ENCODE data around the gene MGAT3.

The MGAT3 gene

GRCh38 chr22:39463931-39464390, 7.1 kb downstream of the MGAT3 start:
- no peaks in the 10 kb centered on the region; the same call in 1 of the 2 replicates for H3K4me1 ChIP-seq
- no peaks in the 10 kb centered on the region for H3K36me3 ChIP-seq
- no peaks in the 10 kb centered on the region for H3K27me3 ChIP-seq
- no peak for DNase-seq
- H3K9me3 ChIP-seq, result no peaks in the 10 kb centered on the region
- no peak overlapping the region for H3K4me3 ChIP-seq (ENCODE audit: low read depth, low read length)
- TF ChIP-seq, protein P1, sequence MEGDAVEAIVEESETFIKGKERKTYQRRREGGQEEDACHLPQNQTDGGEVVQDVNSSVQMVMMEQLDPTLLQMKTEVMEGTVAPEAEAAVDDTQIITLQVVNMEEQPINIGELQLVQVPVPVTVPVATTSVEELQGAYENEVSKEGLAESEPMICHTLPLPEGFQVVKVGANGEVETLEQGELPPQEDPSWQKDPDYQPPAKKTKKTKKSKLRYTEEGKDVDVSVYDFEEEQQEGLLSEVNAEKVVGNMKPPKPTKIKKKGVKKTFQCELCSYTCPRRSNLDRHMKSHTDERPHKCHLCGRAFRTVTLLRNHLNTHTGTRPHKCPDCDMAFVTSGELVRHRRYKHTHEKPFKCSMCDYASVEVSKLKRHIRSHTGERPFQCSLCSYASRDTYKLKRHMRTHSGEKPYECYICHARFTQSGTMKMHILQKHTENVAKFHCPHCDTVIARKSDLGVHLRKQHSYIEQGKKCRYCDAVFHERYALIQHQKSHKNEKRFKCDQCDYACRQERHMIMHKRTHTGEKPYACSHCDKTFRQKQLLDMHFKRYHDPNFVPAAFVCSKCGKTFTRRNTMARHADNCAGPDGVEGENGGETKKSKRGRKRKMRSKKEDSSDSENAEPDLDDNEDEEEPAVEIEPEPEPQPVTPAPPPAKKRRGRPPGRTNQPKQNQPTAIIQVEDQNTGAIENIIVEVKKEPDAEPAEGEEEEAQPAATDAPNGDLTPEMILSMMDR (IDR thresholded peaks at IDR 0.05; ENCODE audit: low read depth, low read length), result no peak

GRCh38 chr22:39466228-39467006, 9.6 kb downstream of the MGAT3 start:
- peaks cover 14% of the 10 kb centered on the region for H3K4me1 ChIP-seq
- H3K27me3 ChIP-seq, result no peaks in the 10 kb centered on the region
- H3K4me3 ChIP-seq (ENCODE audit: low read depth, low read length), result no peak overlapping the region
- TF ChIP-seq, protein P1 (IDR thresholded peaks at IDR 0.05; ENCODE audit: low read depth, low read length), result no peak
- H3K9me3 ChIP-seq, result no peaks in the 10 kb centered on the region
- DNase-seq, result no peak
- no peaks in the 10 kb centered on the region for H3K36me3 ChIP-seq

DNA sequence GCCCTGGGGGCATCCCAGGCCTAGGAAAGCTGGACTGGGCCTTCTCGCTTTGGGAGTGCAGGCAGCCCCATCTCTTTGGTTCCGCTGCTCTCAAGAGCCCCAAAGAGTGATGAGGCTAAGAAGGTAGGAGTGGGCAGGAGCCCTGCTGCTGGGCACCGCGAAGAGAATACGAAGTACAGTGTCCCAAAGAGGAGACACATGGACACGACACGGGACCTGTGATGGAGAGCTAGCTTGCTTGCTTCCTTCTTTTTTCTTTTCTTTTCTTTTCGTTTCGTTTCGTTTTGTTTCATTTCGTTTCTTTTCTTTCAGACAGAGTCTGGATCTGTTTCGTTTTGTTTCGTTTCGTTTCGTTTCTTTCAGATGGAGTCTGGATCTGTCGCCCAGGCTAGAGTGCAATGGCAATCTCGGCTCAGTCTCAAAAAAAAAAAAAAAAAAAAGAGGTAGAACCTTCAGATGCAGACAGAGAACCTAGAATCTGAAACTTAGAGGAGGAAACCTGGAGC, 10.6 kb downstream of the MGAT3 start:
- no peaks in the 10 kb centered on the region for H3K9me3 ChIP-seq
- TF ChIP-seq, protein P1 (IDR thresholded peaks at IDR 0.05; ENCODE audit: low read depth, low read length), result no peak
- H3K4me3 ChIP-seq (ENCODE audit: low read depth, low read length), result no peak overlapping the region
- H3K27me3 ChIP-seq, result no peaks in the 10 kb centered on the region
- no peaks in the 10 kb centered on the region for H3K36me3 ChIP-seq
- DNase-seq, result no peak
- H3K4me1 ChIP-seq, result peaks cover 17% of the 10 kb centered on the region

- H3K4me3 ChIP-seq (ENCODE audit: low read depth, low read length), result no peak overlapping the region
- H3K4me1 ChIP-seq, result peaks cover 17% of the 10 kb centered on the region
- H3K27me3 ChIP-seq, result no peaks in the 10 kb centered on the region
- TF ChIP-seq, protein P1 (IDR thresholded peaks at IDR 0.05; ENCODE audit: low read depth, low read length), result no peak
- DNase-seq, result no peak
- H3K36me3 ChIP-seq, result no peaks in the 10 kb centered on the region
- no peaks in the 10 kb centered on the region for H3K9me3 ChIP-seq
These were observed 11.9 kb downstream of the MGAT3 start for GRCh38 chr22:39468487-39469325.

DNA sequence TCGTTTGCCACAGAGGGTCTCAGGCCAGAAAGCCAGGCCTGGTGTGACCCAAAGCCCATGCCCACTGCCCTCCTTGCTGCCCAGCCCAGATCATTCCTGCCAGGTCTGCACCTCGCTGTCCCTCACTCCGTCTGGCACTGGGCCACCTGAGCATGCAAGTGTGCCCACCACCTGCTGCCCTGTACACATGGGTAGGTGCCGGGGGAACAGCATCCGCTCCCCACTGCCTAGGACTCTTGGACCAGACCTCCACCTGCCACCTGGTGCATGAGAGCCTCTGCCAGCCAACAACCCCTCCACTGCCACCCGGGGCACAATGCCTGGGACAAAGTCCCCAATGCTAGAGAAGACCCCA, 12.5 kb downstream of the MGAT3 start:
- no peaks in the 10 kb centered on the region for H3K36me3 ChIP-seq
- H3K27me3 ChIP-seq, result no peaks in the 10 kb centered on the region
- no peak for DNase-seq
- peaks cover 19% of the 10 kb centered on the region for H3K4me1 ChIP-seq
- no peak overlapping the region for H3K4me3 ChIP-seq (ENCODE audit: low read depth, low read length)
- H3K9me3 ChIP-seq, result no peaks in the 10 kb centered on the region
- TF ChIP-seq, protein P1 (IDR thresholded peaks at IDR 0.05; ENCODE audit: low read depth, low read length), result no peak
